Measurements from ENCODE around the gene CSNK1G2.

The CSNK1G2 gene

GRCh38 chr19:1956868-1957492 is 16.0 kb downstream of the CSNK1G2 start:
- no peak overlapping the region for H3K23ac ChIP-seq (ENCODE audit: low read length in 2 of 2)
- no peak overlapping the region for H3K4ac ChIP-seq (ENCODE audit: low read depth in 1 of 2, low read length in 2 of 2)
- H2BK12ac ChIP-seq (ENCODE audit: low read length in 2 of 2) = no peak overlapping the region
- peaks cover 0 to 70% of the 10 kb centered on the region in 2 experiments for H3K36me3 ChIP-seq (ENCODE audit: control insufficient read depth in 1 of 2, insufficient read depth in 2 of 2, low read depth in 1 of 2, low read length in 2 of 2)
- DNase-seq = no peak
- no peaks in the 10 kb centered on the region for H3K9me3 ChIP-seq (ENCODE audit: control insufficient read depth, low read length)
- H3K27me3 ChIP-seq (ENCODE audit: control insufficient read depth in 1 of 2, insufficient read depth in 1 of 2, low read length in 2 of 2) = no peaks in the 10 kb centered on the region
- H3K9ac ChIP-seq (ENCODE audit: low read length) = no peak overlapping the region
- H2BK15ac ChIP-seq (ENCODE audit: low read depth, poor library complexity, severe bottlenecking) = no peak overlapping the region
- peaks cover 13% of the 10 kb centered on the region for H3K79me1 ChIP-seq (replicated peaks; ENCODE audit: low read length, poor library complexity, severe bottlenecking)
- 92% methylated on average over 23 of the region's 28 CpGs for WGBS
- no peak overlapping the region for H3K4me3 ChIP-seq (ENCODE audit: insufficient read depth in 1 of 2, low read depth in 1 of 2, low read length in 2 of 2)
- H4K91ac ChIP-seq (ENCODE audit: low read length) = no peak overlapping the region
- no peak overlapping the region for H3K4me2 ChIP-seq (ENCODE audit: low read length, poor library complexity, severe bottlenecking)
- H3K4me1 ChIP-seq (ENCODE audit: control insufficient read depth, insufficient read depth, low read depth, low read length) = peaks cover 48% of the 10 kb centered on the region
- no peak overlapping the region for H4K8ac ChIP-seq (ENCODE audit: low read length)
- H3K14ac ChIP-seq (ENCODE audit: low read length in 2 of 2) = no peak overlapping the region
- H2BK120ac ChIP-seq (ENCODE audit: low read depth, low read length) = no peak overlapping the region
- no peak overlapping the region for H2BK5ac ChIP-seq (ENCODE audit: low read depth, low read length, poor library complexity, severe bottlenecking)
- H2AFZ ChIP-seq (ENCODE audit: low read depth, low read length) = no peak overlapping the region
- no peak overlapping the region for H3K27ac ChIP-seq (ENCODE audit: low read length, poor library complexity, severe bottlenecking)
- no peak overlapping the region for H3K18ac ChIP-seq (ENCODE audit: low read depth in 1 of 2, low read length in 2 of 2)
- H2AK5ac ChIP-seq (ENCODE audit: low read length, severe bottlenecking) = no peak overlapping the region

- H3K18ac ChIP-seq (ENCODE audit: low read depth in 1 of 2, low read length in 2 of 2) = no peak overlapping the region
- no peak for DNase-seq
- H2AK5ac ChIP-seq (ENCODE audit: low read length, severe bottlenecking) = no peak overlapping the region
- H3K4me2 ChIP-seq (ENCODE audit: low read length, poor library complexity, severe bottlenecking) = no peak overlapping the region
- H4K91ac ChIP-seq (ENCODE audit: low read length) = no peak overlapping the region
- H3K14ac ChIP-seq (ENCODE audit: low read length in 2 of 2) = no peak overlapping the region
- H2BK15ac ChIP-seq (ENCODE audit: low read depth, poor library complexity, severe bottlenecking) = no peak overlapping the region
- H3K4me1 ChIP-seq (ENCODE audit: control insufficient read depth, insufficient read depth, low read depth, low read length) = peaks cover 55% of the 10 kb centered on the region
- H2BK120ac ChIP-seq (ENCODE audit: low read depth, low read length) = no peak overlapping the region
- no peak overlapping the region for H3K9ac ChIP-seq (ENCODE audit: low read length)
- no peak overlapping the region for H4K8ac ChIP-seq (ENCODE audit: low read length)
- H3K4me3 ChIP-seq (ENCODE audit: insufficient read depth in 1 of 2, low read depth in 1 of 2, low read length in 2 of 2) = no peak overlapping the region
- H2AFZ ChIP-seq (ENCODE audit: low read depth, low read length) = no peak overlapping the region
- peaks cover 2 to 68% of the 10 kb centered on the region in 2 experiments for H3K36me3 ChIP-seq (ENCODE audit: control insufficient read depth in 1 of 2, insufficient read depth in 2 of 2, low read depth in 1 of 2, low read length in 2 of 2)
- H3K23ac ChIP-seq (ENCODE audit: low read length in 2 of 2) = no peak overlapping the region
- H2BK5ac ChIP-seq (ENCODE audit: low read depth, low read length, poor library complexity, severe bottlenecking) = no peak overlapping the region
- WGBS = 98% methylated on average over 34 of the region's 40 CpGs
- peaks cover 17% of the 10 kb centered on the region for H3K79me1 ChIP-seq (replicated peaks; ENCODE audit: low read length, poor library complexity, severe bottlenecking)
- no peaks in the 10 kb centered on the region for H3K27me3 ChIP-seq (ENCODE audit: control insufficient read depth in 1 of 2, insufficient read depth in 1 of 2, low read length in 2 of 2)
- H3K9me3 ChIP-seq (ENCODE audit: control insufficient read depth, low read length) = no peaks in the 10 kb centered on the region
- no peak overlapping the region for H2BK12ac ChIP-seq (ENCODE audit: low read length in 2 of 2)
- no peak overlapping the region for H3K4ac ChIP-seq (ENCODE audit: low read depth in 1 of 2, low read length in 2 of 2)
- H3K27ac ChIP-seq (ENCODE audit: low read length, poor library complexity, severe bottlenecking) = no peak overlapping the region
These were observed 16.7 kb downstream of the CSNK1G2 start for GRCh38 chr19:1957562-1958248.

GRCh38 chr19:1959928-1960589 is 19.1 kb downstream of the CSNK1G2 start:
- Histone ChIP-seq H3K79me1 (replicated peaks; ENCODE audit: low read length, poor library complexity, severe bottlenecking) (peaks cover 19% of the 10 kb centered on the region), H3K4me3 (ENCODE audit: insufficient read depth in 1 of 2, low read depth in 1 of 2, low read length in 2 of 2) (no peak overlapping the region), H2BK12ac (ENCODE audit: low read length in 2 of 2) (no peak overlapping the region), H2BK15ac (ENCODE audit: low read depth, poor library complexity, severe bottlenecking) (no peak overlapping the region), H3K9me3 (ENCODE audit: control insufficient read depth, low read length) (no peaks in the 10 kb centered on the region), H3K27ac (ENCODE audit: low read length, poor library complexity, severe bottlenecking) (no peak overlapping the region), H3K4me2 (ENCODE audit: low read length, poor library complexity, severe bottlenecking) (no peak overlapping the region), H3K4ac (ENCODE audit: low read depth in 1 of 2, low read length in 2 of 2) (no peak overlapping the region), H3K27me3 (ENCODE audit: control insufficient read depth in 1 of 2, insufficient read depth in 1 of 2, low read length in 2 of 2) (no peaks in the 10 kb centered on the region), H3K14ac (ENCODE audit: low read length in 2 of 2) (no peak overlapping the region), H3K4me1 (ENCODE audit: control insufficient read depth, insufficient read depth, low read depth, low read length) (peaks cover 51% of the 10 kb centered on the region), H2AFZ (ENCODE audit: low read depth, low read length) (no peak overlapping the region), H2AK5ac (ENCODE audit: low read length, severe bottlenecking) (peak overlapping the region; percentile 2), H3K23ac (ENCODE audit: low read length in 2 of 2) (no peak overlapping the region), H4K91ac (ENCODE audit: low read length) (peak overlapping the region; percentile 56), H2BK120ac (ENCODE audit: low read depth, low read length) (no peak overlapping the region), H4K8ac (ENCODE audit: low read length) (no peak overlapping the region), H3K9ac (ENCODE audit: low read length) (no peak overlapping the region), H3K36me3 (ENCODE audit: control insufficient read depth in 1 of 2, insufficient read depth in 2 of 2, low read depth in 1 of 2, low read length in 2 of 2) (peaks cover 7 to 47% of the 10 kb centered on the region in 2 experiments), H3K18ac (ENCODE audit: low read depth in 1 of 2, low read length in 2 of 2) (no peak overlapping the region), H2BK5ac (ENCODE audit: low read depth, low read length, poor library complexity, severe bottlenecking) (no peak overlapping the region)
- DNase-seq = no peak
- WGBS = 96% methylated on average over 32 of the region's 32 CpGs

All from mesenchymal stem cell (in vitro differentiated cells and primary cell).